ENCODE data around the gene INTS4.

DNA sequence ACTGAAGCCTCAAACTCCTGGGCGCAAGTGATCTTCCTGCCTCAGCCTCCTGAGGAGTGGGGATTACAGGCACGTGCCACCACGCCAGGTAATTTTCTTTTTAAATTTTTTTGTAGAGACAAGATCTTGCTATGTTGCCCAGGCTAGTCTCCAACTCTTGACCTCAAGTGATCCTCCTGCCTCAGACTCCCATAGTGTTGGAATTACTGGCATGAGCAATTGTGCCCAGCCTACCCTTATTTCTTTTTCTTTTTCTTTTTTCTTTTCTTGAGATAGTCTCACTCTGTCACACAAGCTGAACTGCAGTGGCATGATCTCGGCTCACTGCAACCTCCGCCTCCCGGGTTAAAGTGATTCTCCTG is 109.7 kb downstream of the INTS4 start:
- TF ChIP-seq NRF1 (conservative IDR thresholded peaks at IDR 0.05; ENCODE audit: low read depth, low read length) = no peak
- no peak for TF ChIP-seq CEBPB (IDR thresholded peaks at IDR 0.05; ENCODE audit: borderline replicate concordance in 1 of 2, low read depth in 2 of 2, low read length in 2 of 2)
- no peak for TF ChIP-seq MXI1 (IDR thresholded peaks at IDR 0.05; ENCODE audit: low read depth, low read length)
- no peak for TF ChIP-seq JUND (IDR thresholded peaks at IDR 0.05; ENCODE audit: low read depth, low read length)
- no peak for TF ChIP-seq CHD2 (IDR thresholded peaks at IDR 0.05; ENCODE audit: borderline replicate concordance, low read depth, low read length)
- TF ChIP-seq, protein P1, sequence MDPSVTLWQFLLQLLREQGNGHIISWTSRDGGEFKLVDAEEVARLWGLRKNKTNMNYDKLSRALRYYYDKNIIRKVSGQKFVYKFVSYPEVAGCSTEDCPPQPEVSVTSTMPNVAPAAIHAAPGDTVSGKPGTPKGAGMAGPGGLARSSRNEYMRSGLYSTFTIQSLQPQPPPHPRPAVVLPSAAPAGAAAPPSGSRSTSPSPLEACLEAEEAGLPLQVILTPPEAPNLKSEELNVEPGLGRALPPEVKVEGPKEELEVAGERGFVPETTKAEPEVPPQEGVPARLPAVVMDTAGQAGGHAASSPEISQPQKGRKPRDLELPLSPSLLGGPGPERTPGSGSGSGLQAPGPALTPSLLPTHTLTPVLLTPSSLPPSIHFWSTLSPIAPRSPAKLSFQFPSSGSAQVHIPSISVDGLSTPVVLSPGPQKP (IDR thresholded peaks at IDR 0.05; ENCODE audit: low read depth, low read length) = no peak
- no peak for TF ChIP-seq IRF3 (IDR thresholded peaks at IDR 0.05)

Data from GM12878 (cell line).